BLaER1 treated with 17β-estradiol and CSF1 and Interleukin-3, amounts not matched to agents 10 nM and 100 nM (cell line): Measurements from ENCODE around the gene NTM.

Experiments used
- H3K27ac ChIP-seq, 11 experiments: shearing (Covaris generic); formaldehyde crosslinking; 2 replicates each; pipeline ENCODE4 v1.8.1; 2022
- H3K27me3 ChIP-seq, 11 experiments: shearing (Covaris generic); formaldehyde crosslinking; 2 replicates each; pipeline ENCODE4 v1.8.1; 2022
- H3K36me3 ChIP-seq, 11 experiments: shearing (Covaris generic); formaldehyde crosslinking; 2 replicates each; pipeline ENCODE4 v1.8.1; 2022
- H3K4me1 ChIP-seq, 10 experiments: shearing (Covaris generic); formaldehyde crosslinking; 2 replicates each; pipeline ENCODE4 v1.8.1; 2022
- H3K4me2 ChIP-seq, 11 experiments: shearing (Covaris generic); formaldehyde crosslinking; 2 replicates each; pipeline ENCODE4 v1.8.1; 2022
- H3K4me3 ChIP-seq, 10 experiments: shearing (Covaris generic); formaldehyde crosslinking; 2 replicates each; pipeline ENCODE4 v1.8.1; 2022
- H3K9ac ChIP-seq, 11 experiments: shearing (Covaris generic); formaldehyde crosslinking; 2 replicates each; pipeline ENCODE4 v1.8.1; 2022
- H3K9me3 ChIP-seq, 11 experiments: shearing (Covaris generic); formaldehyde crosslinking; replicated peaks in 1 of 11; 2 replicates each; pipeline ENCODE4 v1.8.1; 2022
- H4K20me1 ChIP-seq, 11 experiments: shearing (Covaris generic); formaldehyde crosslinking; 2 replicates each; pipeline ENCODE4 v1.8.1; 2022
- Cebpa-rat ChIP-seq, 11 experiments: shearing (Covaris generic); IDR thresholded peaks; 2 replicates each; pipeline ENCODE4 v1.8.1; 2022

Gene NTM

GRCh38 chr11:131583938-131584337 is 213.5 kb downstream of the NTM start:
- no peak overlapping the region for H3K4me2 ChIP-seq
- TF ChIP-seq Cebpa-rat (IDR thresholded peaks at IDR 0.05): no peak
- H3K27ac ChIP-seq: no peak overlapping the region
- H3K9ac ChIP-seq: no peak overlapping the region
- no peaks in the 10 kb centered on the region for H3K36me3 ChIP-seq
- H3K4me3 ChIP-seq: no peak overlapping the region
- no peaks in the 10 kb centered on the region for H3K27me3 ChIP-seq
- peaks cover 11 to 16% (median 14%) of the 10 kb centered on the region in 10 experiments; a peak in 16 of 20 replicates for H3K4me1 ChIP-seq
- no peaks in the 10 kb centered on the region for H4K20me1 ChIP-seq
- H3K9me3 ChIP-seq: peaks cover 0 to 5% (median 0%) of the 10 kb centered on the region in 11 experiments; a peak in 2 of 22 replicates

DNA sequence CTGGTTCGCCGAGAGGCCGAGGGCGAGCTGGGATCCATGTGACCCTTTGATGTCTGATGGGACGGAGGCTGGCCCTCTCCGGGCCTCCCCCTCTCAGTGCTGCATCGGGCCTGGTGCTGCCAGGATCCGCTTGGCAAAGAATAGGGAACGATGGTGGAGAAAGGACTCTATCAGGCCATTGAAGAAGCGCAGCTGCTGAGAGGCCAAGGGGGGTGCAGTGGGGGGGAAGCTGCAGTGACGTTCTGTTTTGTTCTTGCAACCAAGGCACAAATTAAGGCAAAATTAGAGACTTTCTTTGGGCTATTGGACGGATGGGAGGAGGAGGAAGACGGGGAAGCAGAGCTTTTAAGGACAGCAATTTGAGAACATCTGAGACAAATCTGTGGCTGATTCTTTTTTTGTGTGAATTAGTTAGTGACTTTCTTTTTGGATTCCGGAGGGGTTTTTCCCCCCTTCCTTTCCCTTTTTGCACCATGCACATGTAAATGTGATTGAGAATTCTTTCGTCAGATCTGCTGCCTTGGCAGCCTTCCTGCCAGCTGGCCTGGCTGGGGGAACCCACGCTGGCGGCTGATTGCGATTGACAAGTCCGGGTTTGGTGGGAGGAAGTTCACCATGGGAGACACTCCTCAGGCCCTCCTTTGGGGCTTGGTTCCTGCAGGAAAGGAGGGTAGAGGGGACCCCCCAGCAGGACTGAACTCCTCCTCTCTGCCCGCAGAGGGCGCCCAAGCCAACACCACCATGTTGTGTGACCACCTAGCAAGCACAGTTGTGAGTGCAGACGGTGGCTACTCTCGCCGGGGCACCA is 214.6 kb downstream of the NTM start:
- H3K27me3 ChIP-seq: no peaks in the 10 kb centered on the region
- 0 out of 22 replicates have a peak overlapping the region, but pooled peaks of 1 of the 11 experiments have one; percentile 24 for H3K27ac ChIP-seq
- no peak for TF ChIP-seq Cebpa-rat (IDR thresholded peaks at IDR 0.05)
- peak overlapping the region in 10 of 11 experiments; percentile 7 to 63 (median 49); a peak in 17 of 22 replicates for H3K4me2 ChIP-seq
- peaks cover 0 to 5% (median 0%) of the 10 kb centered on the region in 11 experiments; a peak in 2 of 22 replicates for H3K9me3 ChIP-seq
- H3K4me3 ChIP-seq: no peak overlapping the region
- H3K4me1 ChIP-seq: peaks cover 11 to 16% (median 14%) of the 10 kb centered on the region in 10 experiments; a peak in 16 of 20 replicates
- H4K20me1 ChIP-seq: no peaks in the 10 kb centered on the region
- no peak overlapping the region for H3K9ac ChIP-seq
- H3K36me3 ChIP-seq: no peaks in the 10 kb centered on the region

GRCh38 chr11:131588057-131588456 is 217.6 kb downstream of the NTM start:
- H3K27ac ChIP-seq: no peak overlapping the region
- no peak for TF ChIP-seq Cebpa-rat (IDR thresholded peaks at IDR 0.05)
- no peak overlapping the region for H3K9ac ChIP-seq
- no peaks in the 10 kb centered on the region; a peak in 1 of 22 replicates for H4K20me1 ChIP-seq
- no peak overlapping the region for H3K4me2 ChIP-seq
- H3K36me3 ChIP-seq: no peaks in the 10 kb centered on the region
- peaks cover 0 to 5% (median 0%) of the 10 kb centered on the region in 11 experiments; a peak in 2 of 22 replicates for H3K9me3 ChIP-seq
- peaks cover 20 to 31% (median 25%) of the 10 kb centered on the region in 10 experiments for H3K4me1 ChIP-seq
- no peak overlapping the region for H3K4me3 ChIP-seq
- no peaks in the 10 kb centered on the region for H3K27me3 ChIP-seq

DNA sequence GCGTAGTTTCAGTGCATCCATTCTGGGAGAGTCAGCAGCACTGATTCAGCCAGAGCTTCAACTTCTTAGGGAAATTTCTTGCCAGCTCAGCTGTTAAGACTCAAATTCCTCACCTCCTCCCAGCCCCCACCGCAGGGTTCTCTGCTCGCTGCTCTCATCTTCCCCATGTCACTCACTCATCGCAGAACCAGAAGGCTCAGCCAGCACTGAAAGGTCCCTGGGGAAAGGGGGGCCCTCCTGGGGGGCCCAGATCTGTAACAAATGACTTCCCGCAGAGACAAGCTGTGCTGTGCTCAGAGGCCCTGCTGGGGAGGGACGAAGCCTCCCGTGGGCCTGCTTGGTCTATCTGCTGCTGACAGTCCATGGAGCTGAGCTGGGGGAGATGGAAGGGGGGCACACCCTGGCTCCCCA is 220.6 kb downstream of the NTM start:
- no peak for TF ChIP-seq Cebpa-rat (IDR thresholded peaks at IDR 0.05)
- Histone ChIP-seq H3K9me3 (peaks cover 0 to 5% (median 0%) of the 10 kb centered on the region in 11 experiments; a peak in 2 of 22 replicates), H3K4me1 (peaks cover 10 to 16% (median 12%) of the 10 kb centered on the region in 10 experiments; a peak in 19 of 20 replicates), H3K9ac (peak overlapping the region in 1 of 11 experiments; percentile 29; a peak in 1 of 22 replicates), H3K4me3 (no peak overlapping the region), H3K4me2 (peak overlapping the region; percentile 21 to 73 (median 57); a peak in 21 of 22 replicates), H3K27ac (no peak overlapping the region), H4K20me1 (no peaks in the 10 kb centered on the region; a peak in 1 of 22 replicates), H3K27me3 (peaks cover 0 to 8% (median 4%) of the 10 kb centered on the region in 11 experiments; a peak in 5 of 22 replicates), H3K36me3 (no peaks in the 10 kb centered on the region)

- Histone ChIP-seq H4K20me1 (no peaks in the 10 kb centered on the region; a peak in 1 of 22 replicates), H3K4me1 (peaks cover 10 to 15% (median 12%) of the 10 kb centered on the region in 10 experiments; a peak in 19 of 20 replicates), H3K27ac (no peak overlapping the region), H3K9me3 (no peaks in the 10 kb centered on the region), H3K36me3 (no peaks in the 10 kb centered on the region), H3K9ac (no peak overlapping the region), H3K4me2 (no peak overlapping the region), H3K27me3 (peaks cover 0 to 12% (median 6%) of the 10 kb centered on the region in 11 experiments; a peak in 5 of 22 replicates), H3K4me3 (no peak overlapping the region)
- no peak for TF ChIP-seq Cebpa-rat (IDR thresholded peaks at IDR 0.05)
Measured at GRCh38 chr11:131592152-131592551, 221.7 kb downstream of the NTM start.

DNA sequence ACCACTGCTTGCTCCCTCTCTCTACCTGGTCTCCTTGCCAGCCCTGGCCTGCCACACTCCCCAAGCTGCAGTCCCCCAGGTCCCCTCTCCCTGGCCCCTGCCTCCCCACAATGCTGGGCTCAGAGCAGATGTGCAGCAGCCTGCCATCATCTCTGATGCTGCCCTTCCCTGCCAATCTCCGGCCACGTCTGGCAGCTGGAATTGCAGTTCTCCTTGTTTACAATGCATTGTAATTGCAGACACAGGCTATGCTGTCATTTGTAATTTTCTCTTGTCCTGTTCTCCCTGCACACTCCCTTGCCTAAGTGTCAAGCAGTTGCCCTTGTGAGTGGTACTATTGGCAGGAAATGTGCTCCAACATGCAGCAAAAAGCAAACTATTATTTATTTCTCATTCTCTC is 222.3 kb downstream of the NTM start:
- H3K36me3 ChIP-seq: no peaks in the 10 kb centered on the region
- H3K9ac ChIP-seq: no peak overlapping the region
- no peaks in the 10 kb centered on the region for H3K9me3 ChIP-seq
- H3K27ac ChIP-seq: no peak overlapping the region
- no peak for TF ChIP-seq Cebpa-rat (IDR thresholded peaks at IDR 0.05)
- no peaks in the 10 kb centered on the region; a peak in 1 of 22 replicates for H4K20me1 ChIP-seq
- H3K4me3 ChIP-seq: no peak overlapping the region
- H3K4me1 ChIP-seq: peaks cover 10 to 15% (median 12%) of the 10 kb centered on the region in 10 experiments; a peak in 19 of 20 replicates
- H3K27me3 ChIP-seq: peaks cover 0 to 12% (median 6%) of the 10 kb centered on the region in 11 experiments; a peak in 5 of 22 replicates
- no peak overlapping the region for H3K4me2 ChIP-seq

DNA sequence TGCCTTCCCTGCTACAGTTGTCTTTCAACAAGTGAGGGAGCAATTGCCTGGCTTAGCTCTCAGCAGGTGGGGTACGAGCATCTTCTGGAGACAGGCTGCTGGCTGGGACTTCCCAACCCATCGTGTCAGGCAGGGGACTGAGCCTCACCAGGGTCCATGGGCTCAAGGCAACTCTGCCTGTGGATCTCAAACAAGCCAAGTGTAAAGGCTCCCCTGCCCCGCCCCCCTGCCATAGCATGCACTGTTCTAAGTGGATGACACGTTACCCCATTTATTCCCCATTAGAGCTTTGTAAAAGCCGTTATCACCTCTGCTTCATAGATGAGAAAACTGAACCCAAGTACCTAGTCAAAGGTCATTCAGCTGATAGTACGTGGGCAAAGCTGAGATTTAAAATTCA is 222.9 kb downstream of the NTM start:
- H3K9me3 ChIP-seq: no peaks in the 10 kb centered on the region
- no peak for TF ChIP-seq Cebpa-rat (IDR thresholded peaks at IDR 0.05)
- no peaks in the 10 kb centered on the region for H3K36me3 ChIP-seq
- no peak overlapping the region for H3K4me2 ChIP-seq
- H3K27me3 ChIP-seq: peaks cover 0 to 12% (median 6%) of the 10 kb centered on the region in 11 experiments; a peak in 5 of 22 replicates
- no peaks in the 10 kb centered on the region; a peak in 1 of 22 replicates for H4K20me1 ChIP-seq
- no peak overlapping the region for H3K4me3 ChIP-seq
- H3K9ac ChIP-seq: no peak overlapping the region
- no peak overlapping the region for H3K27ac ChIP-seq
- H3K4me1 ChIP-seq: peaks cover 10 to 15% (median 12%) of the 10 kb centered on the region in 10 experiments; a peak in 19 of 20 replicates

DNA sequence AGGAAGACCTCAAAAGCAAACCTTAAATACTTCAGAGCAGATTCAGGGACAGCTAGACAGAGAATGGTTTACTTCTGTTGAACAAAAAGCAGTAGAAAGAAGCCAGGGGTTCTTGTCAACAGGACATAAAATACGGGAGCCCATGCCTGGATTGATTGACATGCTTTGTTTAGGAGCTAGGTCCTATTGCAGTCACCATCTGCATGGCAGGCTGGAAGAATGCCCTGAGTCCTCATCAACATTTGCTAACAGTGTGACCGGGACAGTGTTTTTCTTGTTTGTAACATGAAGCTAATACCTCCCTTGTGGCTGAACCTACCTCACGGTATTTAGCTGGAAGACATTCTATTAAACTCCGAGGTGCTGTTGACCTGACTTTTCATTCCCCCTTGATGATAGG is 225.4 kb downstream of the NTM start:
- Histone ChIP-seq H3K36me3 (no peaks in the 10 kb centered on the region), H3K4me1 (peaks cover 6 to 9% (median 8%) of the 10 kb centered on the region in 10 experiments; a peak in 19 of 20 replicates), H3K4me3 (no peak overlapping the region), H4K20me1 (no peaks in the 10 kb centered on the region; a peak in 1 of 22 replicates), H3K9ac (no peak overlapping the region), H3K9me3 (no peaks in the 10 kb centered on the region), H3K27ac (no peak overlapping the region), H3K27me3 (peaks cover 0 to 12% (median 6%) of the 10 kb centered on the region in 11 experiments; a peak in 5 of 22 replicates), H3K4me2 (no peak overlapping the region)
- TF ChIP-seq Cebpa-rat (IDR thresholded peaks at IDR 0.05): no peak

DNA sequence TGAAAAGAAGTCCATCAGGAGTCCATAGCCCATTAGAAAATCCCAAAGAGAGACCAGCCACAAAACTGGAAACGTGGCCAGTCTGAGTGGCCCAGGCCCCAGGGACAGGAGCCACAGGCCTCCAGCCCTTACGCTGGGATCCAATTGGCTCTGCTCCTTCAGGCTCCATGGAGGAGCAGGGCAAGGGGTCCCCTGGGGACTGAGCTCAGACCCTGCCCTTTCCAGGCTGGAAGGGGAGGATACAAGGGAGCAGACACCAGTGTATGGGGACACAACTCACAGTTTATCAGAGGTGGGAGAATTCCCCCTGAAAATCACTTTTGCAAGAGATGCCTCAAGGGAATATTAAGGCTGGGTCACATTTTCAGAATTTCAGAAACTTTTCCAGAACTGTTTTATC is 227.5 kb downstream of the NTM start:
- H3K4me3 ChIP-seq: no peak overlapping the region
- peaks cover 0 to 12% (median 6%) of the 10 kb centered on the region in 11 experiments; a peak in 5 of 22 replicates for H3K27me3 ChIP-seq
- H4K20me1 ChIP-seq: no peaks in the 10 kb centered on the region
- H3K4me1 ChIP-seq: no peaks in the 10 kb centered on the region
- no peak for TF ChIP-seq Cebpa-rat (IDR thresholded peaks at IDR 0.05)
- no peak overlapping the region for H3K27ac ChIP-seq
- no peaks in the 10 kb centered on the region for H3K9me3 ChIP-seq
- H3K36me3 ChIP-seq: no peaks in the 10 kb centered on the region
- no peak overlapping the region for H3K9ac ChIP-seq
- H3K4me2 ChIP-seq: no peak overlapping the region
